ENCODE measurements around the gene KIT.

The KIT gene

DNA sequence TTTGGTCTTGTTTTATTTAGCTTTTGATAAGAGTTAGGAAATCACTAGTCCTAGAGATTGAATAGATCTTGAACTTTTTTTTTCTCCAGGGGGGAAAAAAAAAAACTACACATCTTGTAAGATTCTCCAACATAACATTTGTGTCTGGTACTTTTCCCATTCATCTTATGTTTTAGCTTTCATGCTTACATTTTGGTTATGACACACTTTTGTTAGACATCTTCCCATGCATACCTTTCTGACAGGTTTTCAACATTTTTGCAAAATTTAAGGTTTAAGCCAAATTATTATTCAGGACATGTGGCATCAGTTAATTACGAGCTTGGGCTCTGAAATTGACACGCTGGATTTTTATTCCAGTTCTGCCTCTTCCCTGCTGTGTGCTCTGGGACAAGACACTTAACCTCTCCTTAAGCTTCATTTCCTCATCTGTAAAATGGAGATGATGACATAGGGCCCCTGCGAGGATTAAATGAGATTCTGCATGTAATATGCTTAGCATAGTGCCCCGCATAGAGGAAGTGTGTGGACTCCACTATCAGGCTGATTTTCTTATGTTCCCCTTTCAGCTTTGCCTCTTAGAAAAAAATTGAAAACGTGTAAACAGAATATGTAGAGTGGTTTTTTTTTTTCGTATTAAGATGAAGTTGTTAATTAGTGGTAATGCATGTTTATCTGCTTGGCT, 5.3 kb downstream of the KIT start:
- Histone ChIP-seq H3K9me3 (ENCODE audit: control insufficient read depth, low read length) (no peaks in the 10 kb centered on the region), H3K4me3 (ENCODE audit: low read depth, low read length) (no peak overlapping the region), H3K4me2 (ENCODE audit: low read length) (no peak overlapping the region), H3K27ac (no peak overlapping the region), H2AFZ (no peak overlapping the region), H3K9ac (no peak overlapping the region), H3K27me3 (ENCODE audit: control insufficient read depth, insufficient read depth, low read length) (no peaks in the 10 kb centered on the region), H3K79me2 (no peaks in the 10 kb centered on the region), H3K4me1 (no peaks in the 10 kb centered on the region), H3K36me3 (ENCODE audit: control insufficient read depth, insufficient read depth, low read length) (no peaks in the 10 kb centered on the region)
- TF ChIP-seq, protein P1, sequence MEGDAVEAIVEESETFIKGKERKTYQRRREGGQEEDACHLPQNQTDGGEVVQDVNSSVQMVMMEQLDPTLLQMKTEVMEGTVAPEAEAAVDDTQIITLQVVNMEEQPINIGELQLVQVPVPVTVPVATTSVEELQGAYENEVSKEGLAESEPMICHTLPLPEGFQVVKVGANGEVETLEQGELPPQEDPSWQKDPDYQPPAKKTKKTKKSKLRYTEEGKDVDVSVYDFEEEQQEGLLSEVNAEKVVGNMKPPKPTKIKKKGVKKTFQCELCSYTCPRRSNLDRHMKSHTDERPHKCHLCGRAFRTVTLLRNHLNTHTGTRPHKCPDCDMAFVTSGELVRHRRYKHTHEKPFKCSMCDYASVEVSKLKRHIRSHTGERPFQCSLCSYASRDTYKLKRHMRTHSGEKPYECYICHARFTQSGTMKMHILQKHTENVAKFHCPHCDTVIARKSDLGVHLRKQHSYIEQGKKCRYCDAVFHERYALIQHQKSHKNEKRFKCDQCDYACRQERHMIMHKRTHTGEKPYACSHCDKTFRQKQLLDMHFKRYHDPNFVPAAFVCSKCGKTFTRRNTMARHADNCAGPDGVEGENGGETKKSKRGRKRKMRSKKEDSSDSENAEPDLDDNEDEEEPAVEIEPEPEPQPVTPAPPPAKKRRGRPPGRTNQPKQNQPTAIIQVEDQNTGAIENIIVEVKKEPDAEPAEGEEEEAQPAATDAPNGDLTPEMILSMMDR (IDR thresholded peaks at IDR 0.05) = no peak

DNA sequence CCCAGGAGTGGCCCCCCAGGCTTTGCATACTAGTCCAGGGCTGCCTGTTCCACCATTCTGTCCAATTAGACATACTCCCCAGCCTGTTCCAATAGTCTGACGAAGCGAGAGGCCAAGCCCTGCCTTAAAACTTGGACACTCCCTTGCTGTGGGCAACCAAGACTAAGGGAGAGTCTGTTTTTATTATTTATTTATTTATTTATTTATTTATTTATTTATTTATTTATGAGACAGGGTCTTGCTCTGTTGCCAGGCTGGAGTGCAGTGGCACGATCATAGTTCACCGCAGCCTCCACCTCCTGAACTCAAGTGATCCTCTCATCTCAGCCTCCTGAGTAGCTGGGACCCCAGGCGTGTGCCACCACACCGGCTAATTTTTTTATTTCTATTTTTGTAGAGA, 6.6 kb downstream of the KIT start:
- Histone ChIP-seq H3K79me2 (no peaks in the 10 kb centered on the region), H3K9me3 (ENCODE audit: control insufficient read depth, low read length) (no peaks in the 10 kb centered on the region), H3K4me2 (ENCODE audit: low read length) (no peak overlapping the region), H3K4me3 (ENCODE audit: low read depth, low read length) (no peak overlapping the region), H3K27ac (no peak overlapping the region), H3K36me3 (ENCODE audit: control insufficient read depth, insufficient read depth, low read length) (no peaks in the 10 kb centered on the region), H3K9ac (no peak overlapping the region), H3K4me1 (no peaks in the 10 kb centered on the region), H2AFZ (no peak overlapping the region), H3K27me3 (ENCODE audit: control insufficient read depth, insufficient read depth, low read length) (no peaks in the 10 kb centered on the region)
- TF ChIP-seq, protein P1 (IDR thresholded peaks at IDR 0.05) = no peak

DNA sequence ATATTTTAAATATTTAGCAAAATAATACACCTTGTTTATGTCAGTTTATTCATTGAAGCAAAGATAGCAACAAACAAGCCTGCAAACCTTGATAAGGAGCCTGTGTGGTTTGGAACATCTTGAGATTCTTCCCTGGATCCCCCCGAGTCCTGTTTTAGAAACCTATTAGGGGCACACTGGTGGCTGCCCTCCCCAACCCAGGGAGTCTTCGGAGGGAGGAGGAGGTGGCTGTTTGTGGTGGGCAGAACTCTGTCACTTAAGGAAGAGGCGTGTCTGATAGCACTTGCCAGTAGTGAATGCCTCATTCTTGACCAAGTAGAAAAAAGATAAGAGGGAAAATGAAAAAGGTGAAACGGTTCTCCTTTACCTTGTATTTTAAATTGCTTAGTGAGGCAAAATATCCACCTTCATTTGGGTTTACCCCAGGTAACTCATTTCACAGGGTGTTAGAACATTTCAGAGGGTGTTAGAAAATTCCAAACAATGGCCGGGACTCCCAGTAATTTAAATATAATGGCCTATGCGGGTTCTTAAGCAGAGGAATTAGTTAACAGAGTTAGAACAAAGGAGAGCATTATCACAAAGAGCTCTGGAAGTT, 10.4 kb downstream of the KIT start:
- Histone ChIP-seq H3K79me2 (no peaks in the 10 kb centered on the region), H3K9me3 (ENCODE audit: control insufficient read depth, low read length) (no peaks in the 10 kb centered on the region), H3K36me3 (ENCODE audit: control insufficient read depth, insufficient read depth, low read length) (no peaks in the 10 kb centered on the region), H3K27ac (no peak overlapping the region), H2AFZ (no peak overlapping the region), H3K4me3 (ENCODE audit: low read depth, low read length) (no peak overlapping the region), H3K4me2 (ENCODE audit: low read length) (no peak overlapping the region), H3K27me3 (ENCODE audit: control insufficient read depth, insufficient read depth, low read length) (no peaks in the 10 kb centered on the region), H3K4me1 (no peaks in the 10 kb centered on the region), H3K9ac (no peak overlapping the region)
- TF ChIP-seq, protein P1 (IDR thresholded peaks at IDR 0.05) = no peak

DNA sequence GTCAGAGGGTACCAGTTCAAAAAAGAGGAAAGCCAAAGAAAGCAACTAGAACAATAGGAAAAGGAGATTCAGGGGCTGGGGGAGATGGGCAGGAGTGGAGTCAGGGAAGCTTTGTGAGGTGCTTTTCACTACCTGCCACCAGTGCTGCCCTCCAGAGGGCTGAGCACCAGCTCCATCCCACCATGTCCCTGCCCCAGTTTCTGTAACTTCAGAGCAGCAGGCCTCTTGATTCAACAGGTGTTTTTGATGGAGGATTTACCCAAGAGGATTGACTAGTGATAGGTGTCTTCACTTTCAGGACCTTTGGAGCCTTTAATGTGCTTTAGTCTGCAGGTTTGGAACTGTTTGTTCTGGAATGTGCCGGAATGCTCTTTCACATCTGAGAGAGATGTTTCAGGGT, 12.1 kb downstream of the KIT start:
- Histone ChIP-seq H3K4me2 (ENCODE audit: low read length) (no peak overlapping the region), H3K27ac (no peak overlapping the region), H3K4me1 (no peaks in the 10 kb centered on the region), H3K9me3 (ENCODE audit: control insufficient read depth, low read length) (no peaks in the 10 kb centered on the region), H2AFZ (no peak overlapping the region), H3K9ac (no peak overlapping the region), H3K27me3 (ENCODE audit: control insufficient read depth, insufficient read depth, low read length) (no peaks in the 10 kb centered on the region), H3K36me3 (ENCODE audit: control insufficient read depth, insufficient read depth, low read length) (no peaks in the 10 kb centered on the region), H3K4me3 (ENCODE audit: low read depth, low read length) (no peak overlapping the region), H3K79me2 (no peaks in the 10 kb centered on the region)
- TF ChIP-seq, protein P1 (IDR thresholded peaks at IDR 0.05) = no peak

Measured in parathyroid adenoma (tissue), 2 donors.